A204.1 (cell line): Measurements from ENCODE around the gene ENTPD1.
"Not testable (repeated sequence)": the region's sequence is repeated elsewhere in the genome, so short reads cannot be mapped to it uniquely, and the experiment has no call there.

ENCODE experiments used
- FAIRE-seq: peaks from 2 replicates; lab custom pipeline; 2012; peaks lifted over from hg19 to GRCh38; lab: Jason Lieb, UNC

ENTPD1 gene

DNA sequence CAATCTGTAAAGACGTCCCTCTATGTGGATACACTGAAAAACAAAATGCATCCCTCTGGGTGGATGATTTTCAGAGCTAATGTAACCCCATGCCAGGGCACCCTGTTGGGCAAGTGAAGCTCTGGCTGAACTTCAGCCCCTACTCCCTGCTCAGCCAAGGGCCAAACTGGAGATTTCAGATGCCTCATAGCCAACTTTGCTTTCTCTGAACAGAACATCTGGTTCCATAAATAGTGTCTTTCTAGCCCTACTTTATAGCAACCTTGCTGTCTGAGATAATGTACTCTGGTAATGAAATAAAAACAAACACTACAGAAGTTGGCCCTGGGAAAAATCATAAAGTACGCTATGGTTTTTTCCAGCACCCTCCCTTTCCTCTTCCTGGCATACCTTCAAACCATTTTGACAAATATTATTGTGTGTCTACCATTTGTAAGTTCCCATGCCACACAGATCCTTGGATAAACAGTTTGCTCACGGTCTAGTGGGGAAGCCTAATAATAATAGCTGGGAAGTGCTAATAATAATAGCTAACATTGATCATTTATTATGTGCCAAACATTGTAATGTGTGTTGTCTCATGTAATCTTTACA lies 3.4 kb downstream of the ENTPD1 start:
- no peak for FAIRE-seq

DNA sequence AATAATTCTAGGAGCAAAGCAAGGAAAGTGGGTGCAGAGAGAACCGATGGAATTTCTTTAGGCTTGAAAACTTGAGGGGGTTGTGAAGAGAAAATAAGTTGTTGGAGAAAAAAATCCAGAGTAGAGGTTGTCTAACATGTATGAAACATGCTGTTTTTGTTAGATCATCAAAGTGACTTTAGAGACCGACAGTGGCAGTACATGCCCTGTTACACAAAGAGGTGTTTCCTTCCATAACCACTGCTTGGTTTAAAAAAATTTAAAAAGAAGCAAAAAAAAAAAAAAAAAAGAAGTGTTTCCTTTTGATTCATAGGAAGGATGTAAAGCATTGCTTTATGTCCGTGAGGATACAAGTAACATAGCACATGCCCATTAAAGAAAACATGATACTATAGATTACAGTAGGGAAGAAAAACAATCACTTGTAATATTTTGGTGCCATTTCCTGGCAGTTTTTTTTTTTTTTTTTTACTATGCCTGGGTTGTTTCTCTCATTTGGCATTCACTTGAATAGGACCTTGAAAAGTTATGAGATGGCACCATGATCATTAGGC lies 6.1 kb downstream of the ENTPD1 start:
- no peak for FAIRE-seq

GRCh38 chr10:95767884-95768556 lies 12.1 kb downstream of the ENTPD1 start:
- no peak for FAIRE-seq

- FAIRE-seq: no peak
Observed at GRCh38 chr10:95770084-95770720, 14.2 kb downstream of the ENTPD1 start.

DNA sequence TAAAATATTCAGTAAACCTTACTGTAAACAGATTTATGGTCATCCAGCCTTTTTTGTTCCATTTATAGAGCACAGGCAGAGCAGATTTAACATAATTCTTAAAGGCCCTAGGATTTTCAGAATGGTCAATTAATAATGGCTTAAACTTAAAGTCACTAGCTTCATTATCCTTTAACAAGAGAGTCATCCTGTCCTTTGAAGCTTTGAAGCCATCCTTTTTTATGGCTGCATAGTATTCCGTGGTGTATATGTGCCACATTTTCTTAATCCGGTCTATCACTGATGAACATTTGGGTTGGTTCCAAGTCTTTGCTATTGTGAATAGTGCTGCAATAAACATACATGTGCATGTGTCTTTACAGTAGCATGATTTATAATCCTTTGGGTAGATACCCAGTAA lies 17.5 kb downstream of the ENTPD1 start:
- FAIRE-seq: not testable (repeated sequence)

- FAIRE-seq: not testable (repeated sequence)
Observed at GRCh38 chr10:95777638-95778037, 21.7 kb downstream of the ENTPD1 start.

- no peak for FAIRE-seq
Observed at GRCh38 chr10:95782318-95782717, 26.4 kb downstream of the ENTPD1 start.

- FAIRE-seq: no peak
Observed at GRCh38 chr10:95783741-95784140, 27.8 kb downstream of the ENTPD1 start.

GRCh38 chr10:95784279-95784913 lies 28.4 kb downstream of the ENTPD1 start:
- FAIRE-seq: no peak

DNA sequence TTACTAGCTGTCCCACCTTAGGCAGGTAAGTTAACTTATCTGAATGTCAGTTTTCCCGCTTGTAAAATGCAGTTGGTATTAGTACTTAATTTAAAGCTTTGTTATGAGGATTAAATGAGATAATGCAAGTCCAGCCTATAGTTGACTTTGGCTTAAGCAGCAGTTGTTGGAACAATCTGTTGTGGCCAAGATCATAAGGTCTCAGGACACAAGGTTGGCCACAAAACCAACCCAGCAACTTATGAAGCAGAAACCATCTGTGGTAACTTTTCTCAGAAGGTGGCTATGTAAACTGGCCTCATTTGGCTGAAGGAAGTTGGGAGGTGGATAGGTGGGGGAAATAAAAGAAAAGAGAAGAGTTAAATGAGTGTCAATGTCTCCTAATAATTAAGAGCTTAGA lies 29.4 kb downstream of the ENTPD1 start:
- FAIRE-seq: no peak

GRCh38 chr10:95785942-95786669 lies 30.1 kb downstream of the ENTPD1 start:
- no peak for FAIRE-seq

GRCh38 chr10:95787447-95787846 lies 31.5 kb downstream of the ENTPD1 start:
- FAIRE-seq: no peak

GRCh38 chr10:95788830-95789229 lies 32.9 kb downstream of the ENTPD1 start:
- no peak for FAIRE-seq

DNA sequence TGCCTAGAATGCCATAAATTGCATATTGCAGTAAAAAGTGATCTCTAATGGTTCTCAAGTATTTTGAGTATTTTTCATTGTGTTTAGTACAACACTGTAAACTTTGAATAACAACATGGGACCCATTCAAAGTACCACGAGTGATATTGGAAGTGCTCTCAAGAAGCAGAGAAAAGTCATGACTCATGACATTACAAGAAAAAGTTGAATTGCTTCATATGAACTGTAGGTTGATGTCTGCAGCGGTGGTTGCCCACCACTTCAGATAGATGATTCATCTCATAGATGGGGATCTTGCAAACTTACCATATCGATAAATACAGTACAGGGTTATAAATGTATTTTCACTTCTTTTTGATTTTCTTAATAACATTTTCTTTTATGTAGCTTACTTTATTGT lies 33.9 kb downstream of the ENTPD1 start:
- no peak for FAIRE-seq

DNA sequence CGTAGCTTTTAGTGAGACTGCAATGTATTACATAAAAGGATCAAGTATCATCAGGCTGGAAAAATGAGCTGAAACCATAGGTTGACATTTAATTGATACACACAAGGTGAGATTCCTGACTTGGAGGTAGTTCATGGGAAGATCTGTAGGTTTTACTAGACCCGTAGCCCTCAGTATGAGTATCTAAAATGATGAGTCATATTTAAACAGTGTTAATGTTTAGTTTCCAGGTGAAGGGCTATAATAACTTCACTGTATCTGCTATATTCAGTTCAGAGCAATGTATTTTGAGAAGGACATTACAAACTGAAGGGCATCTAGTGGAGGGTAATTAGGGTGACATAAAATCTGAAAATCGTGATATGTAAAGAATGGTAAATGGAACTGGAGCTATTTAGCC lies 35.0 kb downstream of the ENTPD1 start:
- no peak for FAIRE-seq

DNA sequence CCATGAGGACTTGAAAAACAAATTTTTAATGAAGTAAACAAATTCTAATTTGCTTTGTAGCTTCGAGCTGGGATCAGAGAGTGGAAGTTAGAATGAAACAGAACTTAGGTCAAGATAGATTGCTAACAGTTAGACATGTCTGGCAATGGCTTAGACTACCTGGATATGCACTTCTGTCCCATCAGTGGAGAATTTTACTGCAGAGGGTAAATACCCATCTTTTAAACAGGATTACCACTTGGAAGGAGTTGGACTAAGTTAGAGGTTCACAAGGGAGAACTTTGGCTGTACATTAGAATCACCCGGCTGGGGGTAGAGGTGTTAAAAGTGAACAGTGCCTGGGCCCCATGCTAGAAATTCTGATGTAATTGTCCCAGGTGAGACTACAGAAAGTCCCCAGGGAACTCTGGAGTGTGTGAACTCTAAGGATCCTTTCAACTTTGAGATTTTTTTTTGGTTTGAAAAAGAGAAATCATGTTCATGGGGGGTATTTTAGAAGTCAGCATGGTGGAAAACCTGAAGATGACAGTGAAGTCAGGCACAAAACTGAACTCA lies 35.5 kb downstream of the ENTPD1 start:
- FAIRE-seq: no peak

- FAIRE-seq: no peak
Observed at GRCh38 chr10:95792211-95792780, 36.3 kb downstream of the ENTPD1 start.

DNA sequence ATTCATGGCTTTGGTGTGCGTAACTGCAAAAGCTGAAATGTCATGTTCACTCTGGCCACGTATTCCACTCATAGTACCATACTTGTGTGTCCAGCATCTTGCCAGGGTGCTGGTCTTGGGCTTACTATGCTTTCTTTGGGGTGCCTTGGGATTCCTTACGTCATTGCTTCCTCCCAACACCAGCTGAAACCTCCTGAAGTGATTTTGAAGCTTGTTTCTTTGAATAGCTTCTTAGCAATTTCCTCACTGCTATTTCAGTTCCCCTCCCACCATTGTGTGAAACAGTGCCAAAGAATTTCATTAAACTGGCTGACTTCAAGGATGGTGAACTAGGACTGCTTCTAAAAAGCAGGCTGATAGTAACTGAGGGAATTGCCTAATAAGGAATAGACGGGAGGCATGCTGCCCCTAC lies 36.9 kb downstream of the ENTPD1 start:
- FAIRE-seq: no peak

DNA sequence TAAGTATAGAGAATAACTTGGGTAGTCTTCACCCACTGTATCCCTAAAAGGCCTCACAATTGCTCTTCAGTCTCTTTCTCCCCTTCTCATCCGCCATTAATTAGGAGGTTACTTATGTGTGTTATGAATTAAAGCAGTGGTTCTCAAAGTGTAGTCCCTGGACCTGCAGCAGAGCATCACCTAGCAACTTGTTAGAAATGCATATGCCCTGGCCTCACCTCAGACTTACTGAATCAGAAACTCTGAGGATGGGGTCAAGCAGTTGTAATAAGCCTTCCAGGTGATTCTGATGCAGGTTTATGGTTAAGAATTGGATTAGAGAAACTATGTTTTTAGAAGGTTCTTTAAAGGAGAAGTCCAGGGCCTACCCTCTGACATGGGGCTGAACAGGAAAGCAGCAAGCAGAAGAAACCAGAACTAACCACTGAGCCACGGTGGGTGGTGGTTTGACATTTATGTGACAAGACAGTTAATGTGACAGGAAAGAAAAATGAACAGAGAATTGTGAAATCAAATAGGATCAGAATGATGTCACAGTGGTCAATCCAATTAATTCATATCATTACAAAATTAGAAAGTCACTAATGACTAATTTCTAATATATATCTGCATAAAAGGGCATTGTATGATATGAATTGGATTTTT lies 37.6 kb downstream of the ENTPD1 start:
- no peak for FAIRE-seq

DNA sequence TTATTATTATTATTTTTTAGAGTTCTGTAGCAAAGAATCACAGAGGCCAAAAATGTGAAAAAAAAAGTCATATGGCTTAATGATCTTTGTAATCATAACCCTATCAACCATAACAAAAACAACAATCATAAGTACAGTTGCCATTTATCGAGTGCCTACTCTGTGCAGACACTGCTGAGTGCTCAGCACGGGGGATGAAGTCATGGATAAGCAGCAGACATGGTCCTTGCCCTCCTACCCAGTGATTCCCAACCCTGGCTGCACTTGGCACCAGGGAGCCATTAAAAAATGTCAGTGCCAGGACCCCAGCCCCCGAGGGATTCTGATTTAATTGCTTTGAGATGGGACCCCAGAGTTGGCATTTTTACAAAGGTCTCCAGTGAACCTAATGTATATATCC lies 38.2 kb downstream of the ENTPD1 start:
- no peak for FAIRE-seq

- no peak for FAIRE-seq
Observed at GRCh38 chr10:95795602-95796001, 39.6 kb downstream of the ENTPD1 start.
